ENCODE measurements around the gene IGFL4.

Gene IGFL4

DNA sequence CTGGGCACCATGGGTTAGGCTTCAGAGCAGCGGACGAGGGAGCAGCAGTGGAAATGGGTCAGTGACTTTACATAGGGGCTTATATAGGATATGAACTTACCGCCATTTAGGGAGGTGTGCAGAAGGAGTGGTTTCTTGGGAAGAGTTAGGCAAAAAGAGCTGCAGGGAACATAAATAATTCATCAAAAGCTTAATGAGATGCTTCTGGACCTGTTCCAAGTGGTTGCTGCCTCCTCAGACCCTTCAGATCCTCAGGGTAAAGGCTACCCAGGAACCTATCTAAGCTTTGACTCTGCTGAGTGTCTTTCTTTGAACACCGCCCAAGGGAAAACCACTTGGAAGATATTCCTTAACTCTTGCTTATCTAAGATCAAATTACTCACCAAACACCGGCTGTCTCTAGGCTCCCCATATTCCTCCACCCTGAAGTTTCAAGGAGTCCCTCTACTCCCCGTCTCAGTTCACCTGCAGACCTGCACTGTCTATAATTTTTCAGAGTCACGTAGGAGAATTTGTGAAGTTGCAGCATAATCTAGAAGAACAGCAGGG is at the start of gene IGFL4:
TSS of gene IGFL4 (minus strand) at position 51 of the 549 bp plus-strand sequence. CDS start at position 11, 40 bp downstream.
- no peak for DNase-seq

GRCh38 chr19:46090444-46090843 is 49.6 kb upstream of the IGFL4 start:
- no peak for DNase-seq

- no peak for DNase-seq
Observed at GRCh38 chr19:46089432-46089831, 48.6 kb upstream of the IGFL4 start.

DNA sequence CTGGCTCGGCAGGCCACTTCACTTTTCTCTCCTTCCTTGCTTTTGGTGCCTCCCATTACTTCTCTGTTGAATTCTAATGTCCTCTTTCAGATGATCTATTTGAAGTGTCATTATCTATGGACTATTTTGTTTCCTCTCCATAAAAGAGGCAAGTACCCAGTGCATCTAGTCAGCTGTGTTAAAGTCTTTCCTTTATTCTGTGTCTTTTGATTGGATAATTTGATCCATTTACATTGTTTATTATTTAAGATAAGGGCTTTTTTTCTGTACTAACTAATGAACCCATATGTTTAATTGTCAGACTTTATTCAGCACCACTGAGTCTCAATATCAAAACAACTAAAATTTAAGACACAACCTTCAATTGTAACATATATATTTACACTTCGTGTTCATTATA is 47.3 kb upstream of the IGFL4 start:
- DNase-seq = no peak

DNA sequence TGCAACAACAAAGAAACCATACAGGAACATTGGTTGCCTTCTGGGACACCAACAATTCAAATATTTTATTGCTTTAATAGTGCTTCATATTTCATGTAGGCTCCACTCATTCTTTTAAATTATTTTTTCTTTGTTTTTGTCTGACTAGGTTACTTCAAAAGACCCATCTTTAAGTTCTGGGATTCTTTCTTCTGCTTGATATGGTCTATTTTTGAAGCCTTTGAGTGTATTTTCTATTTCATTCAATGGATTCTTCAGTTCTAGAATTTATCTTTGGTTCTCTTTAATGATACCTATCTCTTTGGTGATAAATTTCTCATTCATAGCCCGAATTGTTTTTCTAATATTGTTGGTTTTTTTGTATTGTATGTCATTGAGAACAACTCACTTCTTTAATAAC is 45.1 kb upstream of the IGFL4 start:
- no peak for DNase-seq

DNA sequence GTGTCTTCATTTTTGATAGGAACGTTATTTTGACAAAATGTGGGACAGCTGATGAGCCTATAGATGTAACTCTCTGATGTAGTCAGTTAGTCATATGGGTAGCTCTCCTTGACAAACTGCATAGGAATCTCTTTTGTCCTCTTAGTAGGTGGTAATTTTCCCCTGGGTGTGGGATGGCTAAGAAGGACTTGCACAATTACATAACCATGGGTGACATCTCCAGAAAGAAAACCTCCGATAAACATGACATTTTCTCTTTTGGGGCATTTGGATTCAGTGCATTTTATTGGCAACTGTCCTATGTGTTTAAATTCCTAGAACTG is 41.9 kb upstream of the IGFL4 start:
- DNase-seq = no peak

DNA sequence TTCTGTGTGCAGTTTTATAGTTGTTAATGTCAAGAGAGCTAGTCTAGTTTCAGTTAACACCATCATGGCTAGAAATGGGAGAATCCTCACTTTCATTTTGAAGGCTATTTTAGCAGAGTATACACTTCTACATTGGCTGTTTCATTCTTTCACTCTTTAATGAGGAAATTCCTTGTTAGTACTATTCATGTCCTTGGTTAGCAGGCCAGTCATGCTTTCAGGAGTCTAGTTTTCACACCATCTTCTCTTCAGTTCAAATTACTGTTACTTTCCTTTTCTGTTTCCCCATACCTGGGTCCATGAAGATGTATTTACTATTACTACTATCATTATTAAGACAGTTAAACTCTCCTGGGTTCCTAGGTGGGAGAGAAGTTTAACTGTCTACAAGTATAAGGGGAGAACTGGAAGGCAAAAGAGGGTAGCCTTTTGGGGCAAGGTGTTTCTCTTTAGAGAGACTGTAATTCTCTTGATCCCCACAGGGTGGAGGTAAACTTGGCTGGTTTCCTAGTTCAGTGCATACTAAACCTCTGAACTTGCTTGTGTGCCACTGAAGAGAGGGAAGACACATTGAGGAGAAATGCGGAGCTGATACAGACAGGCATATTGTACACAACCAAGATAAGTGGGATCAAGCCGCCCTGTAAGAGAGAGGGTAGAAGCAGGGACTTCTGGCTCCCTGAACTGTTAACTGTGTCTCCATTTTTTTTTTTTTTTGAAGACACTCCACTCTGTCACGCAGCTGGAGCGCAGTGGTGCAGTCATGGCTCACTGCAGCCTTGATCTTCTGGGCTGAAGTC is 41.3 kb upstream of the IGFL4 start:
- DNase-seq = peak; percentile 61

DNA sequence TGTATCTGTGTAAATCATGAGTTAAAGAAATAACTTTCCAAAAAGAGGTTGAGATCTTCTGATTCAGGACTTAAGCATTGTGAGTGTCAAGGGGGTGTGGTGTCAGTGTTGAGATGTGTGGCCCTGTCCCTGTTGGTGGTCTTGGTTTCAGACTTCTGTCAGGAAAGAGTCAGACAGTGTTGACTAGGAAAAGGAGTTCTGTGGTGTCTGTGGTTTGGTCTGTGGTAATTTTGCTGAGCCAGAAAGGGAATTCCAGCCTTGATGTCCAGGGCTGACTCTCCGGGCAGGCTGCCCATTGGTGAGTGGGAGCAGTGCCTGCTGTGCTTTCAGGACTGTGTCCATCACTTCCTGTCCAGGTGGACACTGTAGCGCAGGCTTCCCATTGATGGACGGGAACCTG is 39.8 kb upstream of the IGFL4 start:
- DNase-seq = no peak

GRCh38 chr19:46079576-46079975 is 38.8 kb upstream of the IGFL4 start:
- no peak for DNase-seq

DNA sequence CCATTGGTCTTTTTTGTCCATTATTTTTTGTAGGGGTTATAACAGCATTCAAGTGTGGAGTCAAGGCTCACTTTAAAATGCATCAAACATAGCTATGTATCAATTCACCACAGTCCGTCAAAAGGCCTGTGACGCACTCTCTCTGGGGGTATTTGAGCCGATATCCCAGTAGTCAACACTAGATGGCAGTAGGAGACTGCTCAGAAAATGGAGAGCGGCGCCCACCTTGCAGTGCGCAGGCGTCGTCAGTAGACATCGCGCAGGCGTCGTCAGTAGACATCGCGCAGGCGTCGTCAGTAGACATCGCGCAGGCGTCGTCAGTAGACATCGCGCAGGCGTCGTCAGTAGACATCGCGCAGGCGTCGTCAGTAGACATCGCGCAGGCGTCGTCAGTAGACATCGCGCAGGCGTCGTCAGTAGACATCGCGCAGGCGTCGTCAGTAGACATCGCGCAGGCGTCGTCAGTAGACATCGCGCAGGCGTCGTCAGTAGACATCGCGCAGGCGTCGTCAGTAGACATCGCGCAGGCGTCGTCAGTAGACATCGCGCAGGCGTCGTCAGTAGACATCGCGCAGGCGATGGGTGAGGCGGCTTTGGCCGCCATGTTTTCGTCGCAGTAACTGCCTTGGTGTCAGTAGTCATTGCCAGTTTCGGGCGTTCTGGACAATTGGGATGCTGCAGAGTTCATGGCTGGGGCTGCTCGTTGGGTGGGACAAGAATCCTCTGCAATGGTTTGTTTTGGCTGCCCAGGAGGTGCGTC is 38.0 kb upstream of the IGFL4 start:
- DNase-seq = peak; percentile 36

GRCh38 chr19:46077815-46078167 is 37.0 kb upstream of the IGFL4 start:
- no peak for DNase-seq

DNA sequence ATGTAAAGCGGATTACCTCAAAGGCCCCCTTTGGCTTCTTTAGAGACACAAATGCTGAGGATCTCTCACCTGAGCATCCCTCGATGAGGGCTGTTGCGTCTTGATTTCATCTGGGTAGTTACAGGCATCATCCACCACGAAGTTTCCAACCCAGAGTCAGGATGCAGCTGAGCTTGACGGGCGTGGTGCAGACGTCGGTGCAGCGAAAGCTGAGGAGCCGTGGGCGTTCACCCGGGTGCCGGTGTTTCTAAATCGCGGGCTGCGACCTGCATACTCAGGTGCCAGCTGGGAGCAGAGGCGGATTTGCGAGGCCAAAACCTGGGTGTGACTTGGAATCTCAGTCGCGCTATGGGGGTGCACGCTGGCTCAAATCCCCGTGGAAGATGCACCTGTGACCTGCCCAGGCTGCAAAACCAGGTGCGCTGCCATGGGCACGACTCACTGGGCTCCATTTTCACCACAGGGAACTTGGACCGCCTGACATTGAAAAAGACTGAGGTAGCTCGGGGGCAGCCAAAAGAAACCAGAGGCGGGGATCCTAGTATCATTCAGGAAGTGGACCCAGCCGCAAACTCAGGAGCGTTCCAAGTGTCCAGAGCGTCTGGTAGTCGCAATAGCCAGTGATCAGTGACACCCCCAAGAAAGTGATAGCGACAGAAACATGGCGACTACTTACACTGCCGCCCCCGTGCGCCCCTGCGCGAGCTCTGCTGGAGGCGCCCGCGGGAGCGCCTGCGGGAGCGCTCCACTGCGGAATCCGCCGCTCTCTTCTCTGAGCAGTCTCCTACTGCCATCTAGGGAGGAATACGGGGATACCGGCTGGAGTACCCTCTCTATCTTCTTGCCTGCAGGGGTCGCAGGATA is 36.4 kb upstream of the IGFL4 start:
- DNase-seq = peak; percentile 71

DNA sequence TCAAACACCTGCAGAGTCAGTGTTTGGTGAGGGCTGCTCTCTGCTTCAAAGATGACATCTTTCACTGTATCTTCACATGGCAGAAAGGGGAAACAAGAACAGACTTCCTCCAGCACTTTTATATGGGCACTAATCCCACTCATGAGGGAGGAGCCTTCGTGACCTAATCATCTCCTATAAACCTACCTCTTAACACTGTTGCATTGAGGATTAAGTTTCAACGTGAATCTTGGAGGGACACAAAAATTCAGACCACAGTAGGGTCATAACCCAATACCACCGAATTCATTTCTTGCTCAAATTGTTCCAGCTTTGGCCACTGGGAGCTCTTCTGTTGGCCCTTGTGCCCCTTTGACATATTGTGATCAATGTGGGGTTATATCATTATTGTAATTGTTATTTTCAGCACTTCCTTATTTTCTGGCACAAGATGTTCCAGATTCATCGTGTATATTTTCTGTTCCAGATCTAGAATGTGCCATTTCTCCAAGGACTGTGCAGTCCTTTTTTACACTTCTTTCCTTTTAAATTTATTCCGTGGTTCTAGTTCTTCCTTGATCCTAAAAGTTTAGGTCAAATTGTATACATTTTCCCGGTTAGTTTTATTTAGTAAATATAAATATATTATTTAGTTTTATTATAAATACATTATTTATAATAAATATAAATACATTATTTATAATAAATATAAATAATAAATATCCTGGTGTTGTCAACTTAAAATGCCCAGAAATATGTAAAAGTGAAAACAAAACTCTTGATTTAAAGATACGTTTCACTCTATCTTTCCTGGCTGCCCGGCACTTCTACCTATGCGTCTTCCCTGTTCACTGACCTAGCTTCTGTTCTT is 35.5 kb upstream of the IGFL4 start:
- no peak for DNase-seq

- no peak for DNase-seq
Observed at GRCh38 chr19:46073268-46073922, 32.6 kb upstream of the IGFL4 start.

DNA sequence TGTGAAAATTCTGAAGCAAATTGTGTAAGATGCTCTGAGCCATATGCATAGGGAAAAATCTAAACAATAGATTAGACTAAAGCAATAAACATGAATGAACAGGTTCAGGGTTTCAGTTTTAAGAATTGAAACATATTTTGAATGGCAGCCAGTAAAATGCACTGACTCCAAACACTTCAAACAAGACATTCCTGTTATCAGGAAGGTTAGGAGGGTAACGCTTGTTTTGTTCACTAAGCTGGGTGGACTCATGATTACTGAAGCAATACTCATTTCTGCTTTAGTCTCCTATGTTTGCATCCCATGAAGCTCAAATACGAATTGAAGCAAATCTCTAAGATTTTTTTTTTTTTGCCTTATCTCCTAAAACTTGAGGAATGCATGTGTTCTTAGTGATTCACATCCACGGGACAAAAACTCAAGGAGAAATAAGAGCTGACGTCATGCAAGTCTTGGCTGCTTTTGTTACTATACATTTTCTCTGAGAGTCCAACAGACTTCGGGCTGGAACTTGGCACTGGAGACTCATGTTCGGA is 29.1 kb upstream of the IGFL4 start:
- DNase-seq = no peak

DNA sequence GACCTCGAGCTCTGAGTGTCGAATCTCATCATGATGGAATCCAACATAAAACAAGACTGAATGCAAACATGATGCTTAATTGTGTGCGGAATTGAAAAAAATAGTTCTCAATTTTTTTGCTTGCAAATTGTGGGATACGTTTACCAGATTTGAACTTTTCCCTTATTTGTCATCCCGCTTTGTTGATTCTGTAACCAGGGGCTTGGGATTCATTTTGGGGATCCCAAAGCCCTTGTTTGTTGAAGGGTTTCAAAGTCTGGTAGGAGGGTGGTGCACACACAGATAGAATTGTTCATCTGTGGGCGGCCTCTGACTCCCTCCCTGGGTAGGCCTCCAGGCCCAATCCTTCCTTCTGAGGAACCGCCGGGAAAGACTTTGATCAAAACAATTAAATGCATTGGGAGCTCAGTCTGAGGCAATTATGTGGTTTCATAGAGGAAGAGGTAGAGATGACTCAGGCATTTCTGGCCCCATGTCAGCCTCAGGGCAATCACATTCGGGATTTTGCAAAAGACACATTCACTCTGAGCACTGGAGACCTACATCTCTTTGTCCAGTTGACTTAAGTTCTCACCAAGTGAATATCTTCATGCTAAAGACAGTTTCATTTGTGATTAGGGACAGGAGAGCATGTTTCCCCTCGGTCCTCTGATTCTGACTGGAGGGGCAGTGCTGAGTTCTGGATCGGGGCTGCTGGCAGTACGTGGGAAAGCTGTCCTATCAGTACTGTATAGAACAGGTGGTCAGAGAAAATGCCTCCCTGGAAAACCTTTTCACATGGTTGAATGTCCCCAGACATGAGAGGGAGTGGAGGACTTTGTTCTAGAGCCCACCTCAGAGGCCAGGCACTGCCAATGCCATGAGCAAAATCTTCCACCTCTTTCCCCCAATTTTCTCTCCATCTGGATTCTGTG is 27.8 kb upstream of the IGFL4 start:
- DNase-seq = no peak

- no peak for DNase-seq
Observed at GRCh38 chr19:46067691-46068090, 26.9 kb upstream of the IGFL4 start.

DNA sequence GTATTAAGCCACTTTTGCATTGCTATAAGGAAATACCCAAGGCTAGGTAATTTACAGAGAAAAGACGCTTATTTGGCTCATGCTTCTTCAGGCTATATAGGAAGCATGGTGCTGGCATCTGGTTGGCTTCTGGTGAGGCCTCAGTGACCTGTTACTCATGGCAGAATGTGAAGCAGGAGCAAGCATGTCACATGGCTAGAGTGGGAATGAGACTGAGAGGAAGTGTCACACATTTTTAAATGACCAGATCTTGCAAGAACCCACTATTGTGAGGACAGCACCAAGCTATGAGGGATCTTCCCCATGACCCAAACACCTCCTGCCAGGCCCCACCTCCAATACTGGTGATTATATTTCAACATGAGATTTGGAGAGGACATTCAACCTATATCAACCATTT is 25.7 kb upstream of the IGFL4 start:
- DNase-seq = no peak

DNA sequence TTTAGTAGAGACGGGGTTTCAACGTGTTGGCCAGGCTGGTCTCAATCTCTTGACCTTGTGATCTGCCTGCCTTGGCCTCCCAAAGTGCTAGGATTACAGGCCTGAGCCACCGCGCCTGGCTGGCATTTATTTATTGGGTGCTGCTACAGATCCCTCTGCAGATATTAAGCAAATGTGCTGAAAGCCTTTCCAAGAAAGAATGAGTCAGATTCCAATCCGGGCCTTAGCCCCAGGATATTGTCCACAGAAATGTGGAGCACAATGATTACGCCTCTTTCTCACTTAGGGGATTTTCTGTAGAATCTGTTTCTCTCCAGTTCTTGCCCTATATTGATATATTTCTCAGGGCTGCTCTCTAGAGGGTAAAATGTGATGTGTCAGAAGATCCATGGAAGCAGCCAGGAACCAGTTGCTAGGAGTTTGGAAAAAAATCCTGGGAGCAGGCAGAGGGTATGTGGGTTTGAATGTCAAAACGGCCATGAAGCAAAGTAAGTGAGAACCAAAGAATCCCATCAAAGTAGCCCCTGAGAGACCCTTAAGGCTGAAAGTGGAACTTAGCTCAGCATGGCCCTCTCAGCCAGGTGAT is 24.8 kb upstream of the IGFL4 start:
- no peak for DNase-seq

- no peak for DNase-seq
Observed at GRCh38 chr19:46063201-46063600, 22.4 kb upstream of the IGFL4 start.
